HG03460 (cell line): ENCODE measurements around the gene CUL1.

Experiments
- ATAC-seq: cut with Tn5 transposase; IDR thresholded peaks from one replicate; pipeline ENCODE4 v1.9.1; 2021; ENCODE audit not compliant: unreplicated experiment

CUL1 gene

DNA sequence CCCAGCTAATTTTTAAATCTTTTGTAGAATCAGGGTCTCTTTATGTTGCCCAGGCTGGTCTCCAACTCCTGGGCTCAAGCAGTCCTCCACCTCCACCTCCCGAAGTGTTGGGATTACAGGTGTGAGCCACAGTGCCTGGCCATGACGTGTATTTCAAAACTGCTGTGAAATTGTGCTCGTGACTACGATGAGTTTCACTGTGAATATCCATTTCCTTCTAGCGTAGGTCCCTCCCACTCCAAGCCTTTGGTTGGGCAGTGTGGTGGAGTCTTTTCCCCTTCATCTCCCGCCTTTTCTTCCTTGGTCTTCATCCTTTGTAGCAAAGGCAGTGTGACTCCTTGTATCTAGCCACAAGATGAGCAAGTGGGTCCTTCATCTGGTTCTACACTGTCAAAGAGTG lies 56.2 kb downstream of the CUL1 start:
- ATAC-seq, result no peak

GRCh38 chr7:148761499-148762278 lies 63.0 kb downstream of the CUL1 start:
- ATAC-seq, result no peak

GRCh38 chr7:148763622-148764021 lies 64.9 kb downstream of the CUL1 start:
- ATAC-seq, result no peak

DNA sequence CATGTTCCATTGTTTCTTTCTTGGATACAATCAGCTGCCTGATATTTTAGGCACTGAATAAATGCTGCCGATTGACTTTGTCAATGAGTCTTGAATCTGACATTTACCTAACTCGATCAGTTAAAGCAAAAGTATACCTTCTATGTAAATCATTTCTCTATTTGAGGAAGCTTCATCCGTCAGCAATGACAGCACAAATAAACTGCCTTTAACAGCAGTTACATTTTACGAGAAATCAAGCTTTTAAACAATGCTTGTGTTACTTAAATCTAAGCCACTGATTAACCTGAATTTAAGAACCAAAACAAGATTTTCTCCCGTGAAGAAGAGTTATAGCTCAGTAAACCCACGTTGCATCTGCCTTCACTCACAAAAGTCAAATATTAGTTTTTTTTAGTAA lies 71.3 kb downstream of the CUL1 start:
- no peak for ATAC-seq

DNA sequence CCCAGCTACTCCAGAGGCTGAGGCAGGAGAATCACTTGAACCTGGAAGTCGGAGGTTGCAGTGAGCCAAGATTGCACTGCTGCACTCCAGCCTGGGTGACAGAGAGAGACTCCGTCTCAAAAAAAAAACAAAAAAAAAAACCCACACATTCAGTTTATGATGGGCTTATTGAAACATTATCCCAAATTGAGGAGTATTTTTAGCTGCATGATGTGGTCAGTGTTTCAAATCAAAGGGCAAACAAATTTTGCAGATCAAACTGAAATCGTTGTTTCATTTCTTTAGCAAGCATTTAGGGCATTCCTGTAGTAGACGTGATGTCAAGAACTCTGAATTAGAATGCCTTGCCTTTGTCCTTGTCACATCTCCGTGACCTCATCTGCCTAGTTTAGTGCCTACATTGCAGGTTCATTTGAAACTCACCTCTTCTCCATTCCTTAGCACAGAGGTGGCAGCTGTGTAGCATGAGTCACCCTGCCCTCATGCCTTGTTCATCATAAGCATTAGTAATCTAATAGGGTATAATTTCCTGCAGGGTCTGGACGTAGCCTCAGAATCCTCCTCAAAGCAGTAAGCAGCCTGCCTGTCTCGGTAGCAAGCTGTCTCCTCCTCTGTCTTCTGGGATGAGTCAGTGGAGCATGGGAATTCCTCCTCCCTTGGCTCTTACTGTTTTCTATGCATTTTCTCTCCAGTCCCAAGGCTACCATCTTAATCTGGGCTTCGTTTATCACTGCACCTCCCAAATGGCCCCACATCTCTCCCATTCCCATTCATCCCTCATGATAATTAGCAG lies 73.8 kb downstream of the CUL1 start:
- ATAC-seq, result no peak

GRCh38 chr7:148773334-148773733 lies 74.6 kb downstream of the CUL1 start:
- peak; percentile 93 for ATAC-seq

GRCh38 chr7:148774471-148774870 lies 75.8 kb downstream of the CUL1 start:
- ATAC-seq, result no peak

DNA sequence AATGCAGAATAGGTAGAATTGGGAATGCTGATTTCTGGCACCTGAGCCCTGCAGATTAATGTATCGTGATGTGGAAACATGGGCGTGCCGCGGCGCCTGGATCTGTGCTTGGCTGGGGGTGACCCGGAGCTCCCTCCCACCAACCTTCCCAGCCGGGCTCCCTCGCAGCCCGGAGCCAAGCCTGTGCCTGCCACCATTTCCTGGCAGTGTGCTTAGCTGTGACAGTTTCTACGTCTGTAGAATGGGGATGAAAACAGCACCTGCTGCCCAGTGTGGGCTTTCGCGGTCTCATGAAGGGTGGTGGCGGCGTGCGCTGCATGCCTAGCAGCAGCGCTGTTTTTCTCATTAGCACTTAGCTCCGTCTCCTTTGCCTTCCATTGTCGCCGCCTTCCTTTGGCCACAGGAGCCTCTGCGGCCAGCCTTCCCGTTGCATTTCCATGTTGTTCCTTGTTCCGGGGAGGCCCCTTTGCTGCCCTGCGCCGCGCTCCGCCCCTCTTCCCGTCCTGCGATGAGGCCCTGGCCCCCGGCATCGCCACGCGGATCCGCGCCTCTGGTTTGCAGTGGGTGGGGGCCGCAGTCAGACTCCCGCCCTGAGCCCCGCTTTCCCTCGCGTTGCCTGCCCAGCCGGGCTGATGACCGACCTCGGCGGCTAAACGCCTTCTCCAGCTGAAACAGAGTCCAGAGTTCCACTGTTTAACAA lies 84.2 kb downstream of the CUL1 start:
- no peak for ATAC-seq

- no peak for ATAC-seq
Measured at GRCh38 chr7:148783801-148784527, 85.3 kb downstream of the CUL1 start.

- no peak for ATAC-seq
Measured at GRCh38 chr7:148787571-148788295, 89.0 kb downstream of the CUL1 start.

DNA sequence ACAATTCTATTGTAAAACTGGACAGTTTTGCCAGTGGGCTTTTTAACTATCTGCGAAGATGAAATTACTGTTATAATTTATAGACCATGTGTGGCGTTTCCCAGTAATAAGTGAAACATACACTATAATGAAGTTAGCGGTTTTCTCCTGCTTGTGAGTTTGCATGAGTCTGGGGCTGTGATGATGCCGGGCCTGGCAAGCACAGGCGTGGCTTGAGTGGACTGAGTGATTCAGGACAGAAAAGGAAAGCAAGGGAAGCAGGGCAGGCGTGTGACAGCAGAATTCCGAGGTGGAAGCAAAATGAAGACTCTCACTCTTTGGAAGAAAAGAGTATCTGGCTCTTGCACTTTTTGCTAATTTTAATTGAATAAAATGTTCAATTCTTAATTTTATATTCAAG lies 90.5 kb downstream of the CUL1 start:
- ATAC-seq, result no peak

- ATAC-seq, result no peak
Measured at GRCh38 chr7:148790131-148790726, 91.5 kb downstream of the CUL1 start.

DNA sequence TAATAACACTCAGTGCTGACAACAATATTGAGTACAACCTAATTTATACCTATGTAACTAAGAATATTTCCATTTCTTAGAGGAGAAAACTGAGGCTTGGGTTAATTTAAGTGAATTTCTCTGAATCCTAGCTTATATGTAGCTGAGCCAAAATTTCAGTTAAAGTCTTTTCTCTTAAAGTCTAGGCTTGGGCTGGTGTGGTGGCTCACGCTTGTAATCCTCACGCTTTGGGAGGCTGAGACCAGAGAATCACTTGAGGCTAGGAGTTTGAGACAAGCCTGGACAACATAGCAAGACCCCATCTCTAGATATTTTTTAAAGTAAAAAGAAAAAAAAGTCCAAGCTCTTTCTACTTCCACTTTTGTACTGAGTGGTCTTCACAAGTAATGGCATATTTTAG lies 92.1 kb downstream of the CUL1 start:
- no peak for ATAC-seq

GRCh38 chr7:148791546-148791945 lies 92.8 kb downstream of the CUL1 start:
- no peak for ATAC-seq

DNA sequence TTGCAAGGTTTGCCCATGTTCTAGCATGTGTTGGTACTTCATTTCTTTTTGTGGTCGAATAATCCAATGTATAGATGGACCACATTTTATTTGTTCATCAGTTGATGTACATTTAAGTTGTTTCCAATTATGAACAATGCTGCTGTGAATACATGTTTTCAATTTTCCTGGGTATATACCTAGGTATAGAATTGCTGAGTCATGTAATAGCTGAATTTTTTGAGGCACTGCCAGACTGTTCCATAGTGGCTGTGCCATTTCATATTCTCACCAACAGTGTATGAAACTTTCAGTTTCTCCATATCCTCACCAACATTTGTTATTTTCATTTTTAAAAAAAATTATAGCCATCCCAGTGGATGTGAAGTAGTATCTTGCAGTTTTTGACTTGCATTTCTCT lies 94.9 kb downstream of the CUL1 start:
- ATAC-seq, result no peak

DNA sequence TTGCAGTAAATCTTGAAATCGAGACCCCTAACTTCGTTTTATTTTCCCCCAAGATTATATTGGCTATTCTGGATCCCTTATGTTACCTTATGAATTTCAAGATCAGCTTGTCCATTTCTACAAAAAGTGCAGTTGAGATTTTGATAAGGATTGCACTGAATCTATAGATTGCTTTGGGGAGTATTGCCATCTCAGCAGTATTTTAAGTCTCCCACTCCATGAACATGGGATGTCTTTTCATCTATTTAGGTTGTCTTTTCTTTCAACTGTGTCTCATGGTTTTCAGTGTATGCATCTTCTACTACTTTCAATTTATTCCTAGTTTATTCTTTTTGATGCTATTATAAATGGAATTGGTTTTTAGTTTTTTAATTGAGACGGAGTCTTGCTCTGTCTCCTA lies 95.8 kb downstream of the CUL1 start:
- ATAC-seq, result no peak

DNA sequence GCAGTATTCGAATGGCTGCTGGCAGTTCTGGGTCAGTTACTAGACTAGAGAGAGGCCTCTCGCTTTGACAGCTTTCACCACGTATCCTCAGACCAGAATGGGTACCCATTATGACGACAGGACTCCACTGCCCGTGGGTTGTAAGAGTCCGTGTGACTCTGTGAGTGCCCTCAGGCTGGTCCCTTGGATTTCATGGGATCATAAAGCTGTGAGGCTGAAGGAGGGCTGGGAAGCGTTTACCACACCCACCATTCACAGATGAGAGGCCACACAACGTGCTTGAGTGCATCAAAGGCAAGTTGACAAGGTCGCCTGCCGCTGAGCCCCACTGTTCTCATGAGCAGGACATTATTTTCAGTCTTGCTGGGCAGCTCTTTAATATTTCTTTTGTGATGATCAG lies 98.1 kb downstream of the CUL1 start:
- no peak for ATAC-seq

GRCh38 chr7:148799893-148800555 lies 101.3 kb downstream of the CUL1 start:
- no peak for ATAC-seq

DNA sequence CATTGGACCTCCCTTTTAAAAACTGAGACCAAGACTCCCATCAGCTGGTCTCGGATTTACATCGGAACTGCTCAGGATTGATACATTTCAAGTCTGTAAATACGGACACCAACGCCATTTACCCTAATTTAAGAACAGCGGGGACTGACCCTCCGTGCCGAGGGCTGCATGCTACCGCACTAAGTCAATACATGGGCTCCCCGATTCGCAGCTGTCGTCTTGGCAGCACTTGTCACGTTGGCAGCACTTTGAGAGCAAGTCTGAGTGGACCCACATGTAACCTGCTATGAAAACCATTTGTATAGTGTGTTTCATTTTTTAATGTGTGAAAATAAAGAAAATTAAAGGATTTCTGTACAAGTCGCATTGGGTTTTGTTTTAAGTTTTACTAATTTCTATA lies 102.0 kb downstream of the CUL1 start:
- no peak for ATAC-seq

DNA sequence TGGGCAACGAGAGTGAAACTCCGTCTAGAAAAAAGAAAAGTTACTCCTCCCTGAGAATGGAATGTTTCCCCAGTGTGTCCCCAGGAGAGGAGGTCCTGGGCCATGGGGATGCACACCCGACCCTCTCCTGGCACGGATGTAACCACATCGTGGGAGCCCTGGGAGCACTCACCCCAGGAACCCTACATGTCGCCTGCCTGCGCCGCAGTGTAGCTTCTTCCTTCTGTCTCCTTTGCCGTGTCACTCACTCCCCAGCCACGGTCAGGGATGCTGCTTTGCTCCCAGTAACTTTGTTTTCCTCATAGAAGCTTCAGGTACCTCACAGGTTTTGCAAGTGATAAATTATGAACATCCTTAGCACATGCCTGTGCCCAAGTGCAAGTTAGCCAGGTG lies 103.4 kb downstream of the CUL1 start:
- ATAC-seq, result no peak
